ENCODE results near the gene MRPL28.
A peak's percentile ranks its signal among the peaks of the same experiment; 100 is the strongest.
"Not testable (repeated sequence)": the region's sequence is repeated elsewhere in the genome, so short reads cannot be mapped to it uniquely, and the experiment has no call there.

Gene MRPL28

GRCh38 chr16:370443-370842, at the start of gene MRPL28:
Gene MRPL28 (minus strand): TSS chr16:370538. CDS start chr16:370218, 320 bp downstream.
- peak; percentile 93 for DNase-seq (ENCODE audit: low spot score)

- not testable (repeated sequence) for DNase-seq (ENCODE audit: low spot score)
Measured at GRCh38 chr16:415170-415498, 44.8 kb upstream of the MRPL28 start.

GRCh38 chr16:414395-415169, 44.2 kb upstream of the MRPL28 start:
- DNase-seq (ENCODE audit: low spot score) = no peak

GRCh38 chr16:411576-412265, 41.4 kb upstream of the MRPL28 start:
- no peak for DNase-seq (ENCODE audit: low spot score)

- DNase-seq (ENCODE audit: low spot score) = no peak
Measured at GRCh38 chr16:410516-411178, 40.3 kb upstream of the MRPL28 start.

GRCh38 chr16:407253-407652, 36.9 kb upstream of the MRPL28 start:
- DNase-seq (ENCODE audit: low spot score) = no peak

GRCh38 chr16:405548-406506, 35.5 kb upstream of the MRPL28 start:
- DNase-seq (ENCODE audit: low spot score) = no peak

- no peak for DNase-seq (ENCODE audit: low spot score)
Measured at GRCh38 chr16:404971-405486, 34.7 kb upstream of the MRPL28 start.

GRCh38 chr16:401468-402348, 31.4 kb upstream of the MRPL28 start, which contains the start of gene DECR2:
Gene DECR2 (plus strand): TSS chr16:401885. CDS start chr16:401964, 79 bp downstream.
- DNase-seq (ENCODE audit: low spot score) = peak; percentile 97

GRCh38 chr16:400061-400591, 29.8 kb upstream of the MRPL28 start:
- DNase-seq (ENCODE audit: low spot score) = no peak

GRCh38 chr16:399340-400019, 29.1 kb upstream of the MRPL28 start:
- DNase-seq (ENCODE audit: low spot score) = no peak

GRCh38 chr16:398561-399339, 28.4 kb upstream of the MRPL28 start:
- no peak for DNase-seq (ENCODE audit: low spot score)

GRCh38 chr16:397736-398332, 27.5 kb upstream of the MRPL28 start:
- DNase-seq (ENCODE audit: low spot score) = no peak

- DNase-seq (ENCODE audit: low spot score) = no peak
Measured at GRCh38 chr16:397135-397661, 26.9 kb upstream of the MRPL28 start, which contains the start of gene NME4. Gene NME4 (plus strand): TSS chr16:397199. CDS start chr16:397223, 24 bp downstream.

GRCh38 chr16:396605-397004, 26.3 kb upstream of the MRPL28 start:
- no peak for DNase-seq (ENCODE audit: low spot score)

GRCh38 chr16:396199-396598, 25.9 kb upstream of the MRPL28 start:
- no peak for DNase-seq (ENCODE audit: low spot score)

- DNase-seq (ENCODE audit: low spot score) = no peak
Measured at GRCh38 chr16:392450-393030, 22.2 kb upstream of the MRPL28 start.

- peak; percentile 72 for DNase-seq (ENCODE audit: low spot score)
Measured at GRCh38 chr16:391885-392335, 21.6 kb upstream of the MRPL28 start.

All from CD4-positive, alpha-beta T cell treated with Interleukin-6 at 100 ng/mL for 8 hours (primary cell).